DOHH2 (cell line): ENCODE measurements around the gene PCGF2.
A peak's percentile ranks its signal among the peaks of the same experiment; 100 is the strongest.
"Not testable (repeated sequence)": the region's sequence is repeated elsewhere in the genome, so short reads cannot be mapped to it uniquely, and the experiment has no call there.

Experiments
- H3F3A ChIP-seq: fragments of 200-600 bp; sonication (generic), shearing (Covaris generic); 2 replicates; pipeline ENCODE4 v1.6.0; 2016; ENCODE audit warnings: antibody characterized with exemption, mild to moderate bottlenecking; ENCODE audit not compliant: control insufficient read depth, insufficient read depth
- H3K27ac ChIP-seq: fragments of 200-600 bp; sonication (generic); 2 replicates; pipeline ENCODE4 v1.5.1; 2014; ENCODE audit warnings: low read depth, mild to moderate bottlenecking, low read length, moderate library complexity
- H3K27me3 ChIP-seq: fragments of 200-600 bp; sonication (generic); 2 replicates; pipeline ENCODE4 v1.6.1; 2014; ENCODE audit warnings: mild to moderate bottlenecking, low read length, mixed read lengths; ENCODE audit not compliant: control insufficient read depth
- H3K36me3 ChIP-seq: fragments of 200-600 bp; sonication (generic); 2 replicates; pipeline ENCODE4 v1.6.1; 2014; ENCODE audit warnings: mild to moderate bottlenecking, low read length, moderate library complexity, mixed read lengths; ENCODE audit not compliant: control insufficient read depth
- H3K4me1 ChIP-seq: fragments of 200-600 bp; sonication (generic); 2 replicates; pipeline ENCODE4 v1.6.1; 2014; ENCODE audit warnings: mild to moderate bottlenecking, low read length, mixed read lengths; ENCODE audit not compliant: control insufficient read depth
- H3K4me2 ChIP-seq: fragments of 200-600 bp; sonication (generic); 2 replicates; pipeline ENCODE4 v1.6.0; 2014; ENCODE audit warnings: mild to moderate bottlenecking, low read length, moderate library complexity
- H3K4me3 ChIP-seq: fragments of 200-600 bp; sonication (generic); 2 replicates; pipeline ENCODE4 v1.5.1; 2014; ENCODE audit warnings: mild to moderate bottlenecking, low read length, mixed read lengths
- H3K79me2 ChIP-seq: fragments of 200-600 bp; sonication (generic); 2 replicates; pipeline ENCODE4 v1.6.1; 2014; ENCODE audit warnings: mild to moderate bottlenecking, low read length, mixed read lengths; ENCODE audit not compliant: control insufficient read depth
- H3K9me2 ChIP-seq: fragments of 200-600 bp; sonication (generic); replicated peaks from 2 replicates; pipeline ENCODE4 v1.6.1; 2014; ENCODE audit warnings: mild to moderate bottlenecking, low read length, mixed read lengths; ENCODE audit not compliant: control insufficient read depth
- H3K9me3 ChIP-seq: fragments of 200-600 bp; sonication (generic); 2 replicates; pipeline ENCODE4 v1.6.1; 2014; ENCODE audit warnings: antibody characterized with exemption, low read length, mixed read lengths; ENCODE audit not compliant: control insufficient read depth, insufficient read depth
- H4K20me1 ChIP-seq: fragments of 200-600 bp; sonication (generic); 2 replicates; pipeline ENCODE4 v1.6.0; 2014; ENCODE audit warnings: low read depth, mild to moderate bottlenecking, antibody characterized with exemption, low read length, moderate library complexity; ENCODE audit not compliant: control insufficient read depth, insufficient read depth
- CTCF ChIP-seq: fragments of 200-600 bp; sonication (generic); IDR thresholded peaks from one replicate; pipeline ENCODE4 v1.5.1; 2014; ENCODE audit warnings: antibody characterized with exemption, mild to moderate bottlenecking, low read depth, low read length; ENCODE audit not compliant: poor library complexity, severe bottlenecking
- EZH2phosphoT487 ChIP-seq: fragments of 200-600 bp; sonication (generic); IDR thresholded peaks from 2 replicates; pipeline ENCODE4 v1.6.1; 2017; ENCODE audit warnings: borderline replicate concordance, mild to moderate bottlenecking, antibody characterized with exemption, low read length, moderate library complexity, mixed read lengths

The PCGF2 gene

GRCh38 chr17:38729368-38729885, 18.7 kb downstream of the PCGF2 start:
- TF ChIP-seq EZH2phosphoT487, result no peak
- TF ChIP-seq CTCF, result no peak
- no peak overlapping the region for H3K27ac ChIP-seq
- peak overlapping the region; percentile 67 for H3K4me2 ChIP-seq
- H3K79me2 ChIP-seq, result peaks cover 23% of the 10 kb centered on the region
- H3K9me3 ChIP-seq, result no peaks in the 10 kb centered on the region
- no peaks in the 10 kb centered on the region for H4K20me1 ChIP-seq
- H3K4me1 ChIP-seq, result peaks cover 48% of the 10 kb centered on the region
- H3K36me3 ChIP-seq, result peaks cover 44% of the 10 kb centered on the region
- H3F3A ChIP-seq, result peaks cover 14% of the 10 kb centered on the region; the same call in 1 of the 2 replicates
- H3K27me3 ChIP-seq, result no peaks in the 10 kb centered on the region
- peak overlapping the region; percentile 72 for H3K4me3 ChIP-seq
- no peaks in the 10 kb centered on the region for H3K9me2 ChIP-seq

GRCh38 chr17:38728290-38728831, 19.8 kb downstream of the PCGF2 start:
- peak overlapping the region; percentile 62 for H3K27ac ChIP-seq
- H4K20me1 ChIP-seq, result no peaks in the 10 kb centered on the region
- H3K9me2 ChIP-seq, result no peaks in the 10 kb centered on the region
- no peaks in the 10 kb centered on the region for H3K9me3 ChIP-seq
- peaks cover 48% of the 10 kb centered on the region for H3K4me1 ChIP-seq
- H3K79me2 ChIP-seq, result peaks cover 23% of the 10 kb centered on the region
- H3K4me3 ChIP-seq, result peak overlapping the region; percentile 47
- H3K27me3 ChIP-seq, result no peaks in the 10 kb centered on the region
- H3K36me3 ChIP-seq, result peaks cover 39% of the 10 kb centered on the region
- H3F3A ChIP-seq, result peaks cover 9% of the 10 kb centered on the region; the same call in 1 of the 2 replicates
- no peak for TF ChIP-seq EZH2phosphoT487
- no peak for TF ChIP-seq CTCF
- H3K4me2 ChIP-seq, result peak overlapping the region; percentile 67

GRCh38 chr17:38727736-38728135, 20.4 kb downstream of the PCGF2 start:
- H3K9me3 ChIP-seq, result no peaks in the 10 kb centered on the region
- H3K4me1 ChIP-seq, result peaks cover 48% of the 10 kb centered on the region
- peak overlapping the region; percentile 62 for H3K27ac ChIP-seq
- TF ChIP-seq EZH2phosphoT487, result no peak
- TF ChIP-seq CTCF, result no peak
- no peaks in the 10 kb centered on the region for H4K20me1 ChIP-seq
- H3K4me3 ChIP-seq, result peak overlapping the region; percentile 47
- H3K27me3 ChIP-seq, result no peaks in the 10 kb centered on the region
- H3K36me3 ChIP-seq, result peaks cover 37% of the 10 kb centered on the region
- peaks cover 23% of the 10 kb centered on the region for H3K79me2 ChIP-seq
- H3F3A ChIP-seq, result peaks cover 8% of the 10 kb centered on the region; the same call in 1 of the 2 replicates
- H3K9me2 ChIP-seq, result no peaks in the 10 kb centered on the region
- peak overlapping the region; percentile 67 for H3K4me2 ChIP-seq

GRCh38 chr17:38726145-38726544, 22.0 kb downstream of the PCGF2 start:
- Histone ChIP-seq H3K36me3 (peaks cover 31% of the 10 kb centered on the region), H3K79me2 (peaks cover 13% of the 10 kb centered on the region), H3K4me1 (peaks cover 42% of the 10 kb centered on the region)
- not testable (repeated sequence) for H3K27ac ChIP-seq, H3K4me2 ChIP-seq, H3K27me3 ChIP-seq, H4K20me1 ChIP-seq, H3K9me2 ChIP-seq, H3K4me3 ChIP-seq, H3K9me3 ChIP-seq, H3F3A ChIP-seq
